Activated CD8-positive, alpha-beta memory T cell treated with anti-CD3 and anti-CD28 coated beads, Interleukin-2, amount 50 U/mL, for 4 hours (primary cell): ENCODE data around the gene FBXL5.

Experiments
- DNase-seq: peaks from one replicate; pipeline ENCODE4 v3.0.0-alpha.2; 2020

FBXL5 gene

GRCh38 chr4:15675356-15675755 lies 20.2 kb upstream of the FBXL5 start:
- no peak for DNase-seq

GRCh38 chr4:15674926-15675325 lies 19.8 kb upstream of the FBXL5 start:
- DNase-seq: no peak

DNA sequence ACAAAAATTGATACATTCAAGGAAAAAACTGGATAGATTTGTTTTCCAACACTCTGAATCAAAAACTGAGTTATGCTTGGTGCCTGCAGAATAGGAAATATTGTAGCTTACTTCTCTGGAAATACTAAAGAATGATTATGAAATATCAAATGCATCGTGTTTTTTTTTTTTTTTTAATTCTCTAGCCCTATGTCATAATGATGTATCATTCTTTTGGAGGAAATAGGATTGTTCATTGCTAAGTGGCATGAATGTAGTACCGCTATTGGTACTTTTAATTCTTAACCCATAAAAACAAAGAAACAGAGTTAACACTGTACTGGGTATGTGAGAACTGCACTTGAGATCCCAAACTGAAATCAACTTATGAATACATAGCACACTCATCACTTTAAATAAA lies 18.9 kb upstream of the FBXL5 start:
- no peak for DNase-seq

GRCh38 chr4:15673337-15673736 lies 18.2 kb upstream of the FBXL5 start:
- no peak for DNase-seq

- DNase-seq: no peak
Observed at GRCh38 chr4:15672101-15672500, 16.9 kb upstream of the FBXL5 start.

DNA sequence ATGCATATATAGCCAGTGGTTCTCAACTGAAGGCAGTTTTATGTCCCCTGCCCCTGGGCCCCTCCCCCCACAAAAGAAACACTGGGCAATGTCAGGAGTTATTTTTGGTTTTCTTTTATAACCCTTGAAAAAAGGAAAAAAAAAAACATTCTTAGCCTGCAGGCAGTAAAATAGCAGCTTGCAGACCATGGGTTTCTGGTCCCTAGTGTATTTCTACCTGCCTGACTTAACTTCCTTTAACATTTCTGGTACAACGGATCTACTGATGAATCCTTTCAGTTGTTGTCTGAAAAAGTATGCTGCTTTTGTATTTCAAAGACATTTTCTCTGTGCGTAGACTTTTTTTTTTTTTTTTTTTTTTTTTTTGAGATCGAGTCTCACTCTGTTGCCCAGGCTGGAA lies 15.4 kb upstream of the FBXL5 start:
- no peak for DNase-seq

DNA sequence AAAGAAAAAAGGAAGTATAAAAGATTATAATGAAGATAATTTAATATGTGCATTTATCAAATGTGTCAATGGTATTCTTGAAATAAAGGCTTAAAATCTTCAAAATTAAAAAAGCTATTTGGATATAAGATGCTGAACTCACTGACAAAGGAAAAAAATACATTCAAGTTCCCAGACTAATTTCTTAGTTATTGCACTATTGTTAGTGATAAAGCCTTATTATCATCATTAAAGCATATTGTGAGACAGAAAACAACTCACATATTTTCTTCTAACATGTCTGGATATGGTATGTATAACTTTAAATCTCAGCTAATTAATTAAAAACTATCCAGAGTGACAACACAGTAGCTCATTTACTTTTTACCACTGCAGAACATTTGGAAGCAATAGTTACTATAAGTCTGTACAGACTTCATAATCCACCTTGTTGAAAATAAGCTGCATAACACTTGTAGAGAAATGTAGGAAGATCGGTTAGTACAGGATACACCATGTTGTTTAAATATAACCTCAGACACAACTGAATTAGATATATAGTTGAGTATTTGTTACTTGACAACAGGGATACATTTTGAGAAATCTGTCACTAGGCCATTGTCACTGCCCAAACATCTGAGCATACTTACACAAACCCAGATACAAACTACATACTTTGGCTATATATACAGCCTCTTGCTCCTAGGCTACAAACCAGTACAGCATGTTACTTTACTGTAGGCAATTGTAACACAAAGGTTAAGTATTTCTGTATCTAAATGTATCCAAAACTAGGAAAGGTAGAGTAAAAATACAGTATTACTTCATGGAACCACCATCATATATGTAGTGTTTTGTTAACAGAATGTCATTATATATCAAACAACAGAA lies 13.6 kb upstream of the FBXL5 start:
- no peak for DNase-seq

DNA sequence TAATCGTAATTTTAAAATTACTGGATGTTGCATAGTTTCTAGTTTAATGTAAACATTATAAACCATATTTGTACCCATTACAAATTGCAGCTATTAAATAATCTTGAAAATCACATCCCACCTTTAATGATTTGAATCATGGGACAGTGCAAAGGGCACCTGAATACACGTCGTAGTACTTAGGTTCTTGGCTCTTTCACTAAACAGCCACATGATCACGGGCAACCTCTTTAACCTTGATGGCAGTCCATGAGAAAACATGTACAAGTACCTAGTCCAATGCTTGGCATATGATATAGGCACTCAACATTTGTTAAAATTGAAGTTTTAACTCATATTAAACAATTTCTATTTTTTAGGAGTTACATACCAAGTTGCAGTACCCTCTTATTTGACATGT lies 11.8 kb upstream of the FBXL5 start:
- DNase-seq: no peak

DNA sequence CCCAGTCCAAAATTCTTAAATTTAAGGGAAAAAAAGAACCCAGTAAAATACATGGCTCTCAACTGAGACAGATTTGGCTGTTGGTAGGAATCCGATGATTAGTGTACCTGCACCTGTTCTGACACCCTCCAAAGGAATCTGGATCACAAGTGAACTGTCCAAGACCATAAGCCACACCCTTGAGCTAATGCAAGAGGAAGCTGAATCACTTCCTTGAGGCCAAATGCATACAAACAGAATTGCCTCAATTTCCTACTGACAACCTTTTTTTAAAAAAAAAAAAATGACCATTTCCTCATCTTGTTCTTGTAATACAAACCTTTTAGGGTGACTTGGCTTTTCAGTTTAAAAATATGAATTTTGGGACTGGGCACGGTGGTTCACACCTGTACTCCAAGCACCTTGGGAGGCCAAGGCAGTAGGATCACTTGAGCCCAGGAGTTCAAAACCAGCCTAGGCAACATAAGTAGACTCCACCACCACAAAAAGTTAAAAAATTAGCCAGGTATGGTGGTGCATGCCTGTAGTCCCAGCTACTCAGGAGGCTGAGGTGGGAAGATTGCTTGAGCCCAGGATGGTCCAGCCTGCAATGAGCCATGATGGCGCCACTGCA lies 10.7 kb upstream of the FBXL5 start:
- DNase-seq: no peak

GRCh38 chr4:15659768-15660570 lies 4.8 kb upstream of the FBXL5 start:
- no peak for DNase-seq

DNA sequence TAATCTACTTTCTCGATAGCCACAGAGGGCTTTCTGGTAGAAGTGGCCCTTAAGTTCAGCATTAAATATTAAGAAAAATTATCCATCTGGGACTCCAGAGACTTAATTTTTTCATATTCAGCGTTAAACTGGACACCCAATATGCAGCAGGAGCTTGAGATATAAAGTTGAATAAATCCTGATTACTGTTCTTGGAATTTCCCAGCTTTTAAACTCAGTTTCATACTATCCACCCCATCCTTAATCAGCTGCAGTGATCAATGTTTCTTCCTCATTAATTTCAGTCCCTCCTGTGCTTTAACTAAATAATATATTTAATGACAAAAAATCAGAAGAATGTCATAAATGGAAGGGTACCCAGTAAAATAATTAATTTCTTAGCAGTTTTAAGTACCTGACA lies 3.6 kb upstream of the FBXL5 start:
- no peak for DNase-seq

GRCh38 chr4:15658136-15658770 lies 3.1 kb upstream of the FBXL5 start:
- no peak for DNase-seq

GRCh38 chr4:15657366-15657765 lies 2.2 kb upstream of the FBXL5 start:
- DNase-seq: no peak

GRCh38 chr4:15656038-15656470 lies 897 bp upstream of the FBXL5 start:
- no peak for DNase-seq

GRCh38 chr4:15654593-15655222 lies 449 bp downstream of the FBXL5 start:
- DNase-seq: peak; percentile 38

- no peak for DNase-seq
Observed at GRCh38 chr4:15653864-15654592, 1.1 kb downstream of the FBXL5 start.

DNA sequence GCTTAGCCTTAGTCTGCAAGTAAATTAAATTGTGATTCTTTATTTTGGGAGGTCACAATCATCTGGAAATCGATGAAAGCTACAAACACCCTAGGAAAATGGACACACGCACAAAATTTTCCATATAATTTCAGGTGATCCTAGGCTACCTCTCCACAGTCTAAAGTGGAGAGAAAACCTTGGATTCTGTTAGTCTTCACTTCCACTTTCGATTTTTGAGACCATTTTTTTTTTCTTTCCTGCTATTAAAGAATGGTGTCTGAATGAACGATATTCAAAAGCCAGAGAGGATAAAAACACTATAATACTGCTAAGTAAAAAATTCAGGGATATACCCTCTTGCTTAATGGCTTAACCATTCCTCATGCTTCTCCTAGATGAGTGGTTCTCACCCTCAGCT lies 1.7 kb downstream of the FBXL5 start:
- no peak for DNase-seq

DNA sequence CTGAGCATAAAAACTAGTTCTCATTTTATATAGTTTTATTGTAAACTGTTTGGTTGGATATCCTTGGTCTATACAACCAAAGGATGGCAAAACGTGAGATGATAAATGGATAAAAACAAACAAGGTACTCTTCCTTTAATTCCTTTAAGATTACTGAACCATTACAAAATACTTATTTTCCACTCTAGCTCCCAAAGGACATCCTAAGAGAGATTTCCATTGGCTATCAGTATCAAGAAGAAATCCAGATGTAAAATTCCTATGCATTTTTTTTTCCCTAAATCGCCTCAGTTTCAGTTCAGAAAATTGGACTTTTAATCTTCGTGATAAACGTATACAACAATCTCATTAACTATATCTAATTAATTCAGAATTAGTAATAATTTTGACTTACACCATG lies 2.3 kb downstream of the FBXL5 start:
- no peak for DNase-seq

GRCh38 chr4:15652191-15652590 lies 3.0 kb downstream of the FBXL5 start:
- no peak for DNase-seq

DNA sequence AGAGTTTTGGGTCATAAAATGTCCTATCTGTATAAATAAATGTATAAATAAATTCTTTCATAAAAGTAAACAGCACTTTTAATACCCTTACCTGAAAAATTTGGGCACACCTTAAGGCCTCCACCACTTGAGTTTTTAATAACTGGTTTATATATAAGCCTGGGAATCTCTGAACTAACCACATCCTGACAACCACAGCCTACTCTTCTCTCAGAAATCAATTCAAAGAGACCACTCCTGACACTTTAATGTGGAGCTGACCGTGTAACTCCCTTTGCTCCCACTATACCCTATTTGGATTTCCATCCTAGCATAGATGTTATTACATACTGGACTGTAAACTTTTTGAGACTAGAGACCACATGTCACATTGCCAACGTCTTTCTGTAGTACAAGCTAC lies 3.5 kb downstream of the FBXL5 start:
- no peak for DNase-seq

GRCh38 chr4:15649914-15650545 lies 5.1 kb downstream of the FBXL5 start:
- DNase-seq: peak; percentile 43

- no peak for DNase-seq
Observed at GRCh38 chr4:15648600-15648999, 6.6 kb downstream of the FBXL5 start.
